Measurements from ENCODE around the gene GNB3.

GNB3 gene

GRCh38 chr12:6809056-6809455 lies 31.7 kb upstream of the GNB3 start:
- no peak overlapping the region for H3K27ac ChIP-seq
- TF ChIP-seq CTCF (IDR thresholded peaks at IDR 0.05) = no peak
- no peak for TF ChIP-seq ZFX (IDR thresholded peaks at IDR 0.05; ENCODE audit: borderline replicate concordance)

- TF ChIP-seq ZFX (IDR thresholded peaks at IDR 0.05; ENCODE audit: borderline replicate concordance) (no peak), CTCF (IDR thresholded peaks at IDR 0.05) (no peak)
Observed at GRCh38 chr12:6810758-6811157, 30.0 kb upstream of the GNB3 start.

GRCh38 chr12:6813363-6813762 lies 27.4 kb upstream of the GNB3 start:
- TF ChIP-seq ZFX (IDR thresholded peaks at IDR 0.05; ENCODE audit: borderline replicate concordance) (no peak), CTCF (IDR thresholded peaks at IDR 0.05) (no peak)
- no peak overlapping the region for H3K27ac ChIP-seq

More at GRCh38 chr12:6810758-6811157, 30.0 kb upstream of the GNB3 start:
- no peak overlapping the region for H3K27ac ChIP-seq

- no peak for TF ChIP-seq CTCF (IDR thresholded peaks at IDR 0.05)
- TF ChIP-seq ZFX (IDR thresholded peaks at IDR 0.05; ENCODE audit: borderline replicate concordance) = no peak
- no peak overlapping the region for H3K27ac ChIP-seq
Observed at GRCh38 chr12:6816598-6816997, 24.1 kb upstream of the GNB3 start.

- H3K27ac ChIP-seq = no peak overlapping the region; the same call in 1 of the 2 replicates
- no peak for TF ChIP-seq CTCF (IDR thresholded peaks at IDR 0.05)
- TF ChIP-seq ZFX (IDR thresholded peaks at IDR 0.05; ENCODE audit: borderline replicate concordance) = no peak
Observed at GRCh38 chr12:6817098-6817497, 23.6 kb upstream of the GNB3 start.

GRCh38 chr12:6817662-6818157 lies 23.0 kb upstream of the GNB3 start:
- peak overlapping the region; percentile 20 for H3K27ac ChIP-seq
- no peak for TF ChIP-seq CTCF (IDR thresholded peaks at IDR 0.05)
- no peak for TF ChIP-seq ZFX (IDR thresholded peaks at IDR 0.05; ENCODE audit: borderline replicate concordance)

GRCh38 chr12:6818222-6818621 lies 22.5 kb upstream of the GNB3 start:
- TF ChIP-seq CTCF (IDR thresholded peaks at IDR 0.05) (no peak), ZFX (IDR thresholded peaks at IDR 0.05; ENCODE audit: borderline replicate concordance) (no peak)
- peak overlapping the region; percentile 20 for H3K27ac ChIP-seq
